ENCODE data around the gene THBS1.

The THBS1 gene

GRCh38 chr15:39602143-39602542 lies 21.3 kb downstream of the THBS1 start:
- peak; percentile 26 for DNase-seq (ENCODE audit: low read depth, low spot score)

- no peak for DNase-seq (ENCODE audit: low read depth, low spot score)
Measured at GRCh38 chr15:39605146-39605545, 24.3 kb downstream of the THBS1 start.

- DNase-seq (ENCODE audit: low read depth, low spot score) = no peak
Measured at GRCh38 chr15:39608185-39609139, 27.6 kb downstream of the THBS1 start.

- no peak for DNase-seq (ENCODE audit: low read depth, low spot score)
Measured at GRCh38 chr15:39609166-39609916, 28.5 kb downstream of the THBS1 start.

GRCh38 chr15:39610665-39611064 lies 29.8 kb downstream of the THBS1 start:
- no peak for DNase-seq (ENCODE audit: low read depth, low spot score)

- no peak for DNase-seq (ENCODE audit: low read depth, low spot score)
Measured at GRCh38 chr15:39613271-39613670, 32.4 kb downstream of the THBS1 start.

- DNase-seq (ENCODE audit: low read depth, low spot score) = no peak
Measured at GRCh38 chr15:39613861-39614260, 33.0 kb downstream of the THBS1 start.

- DNase-seq (ENCODE audit: low read depth, low spot score) = no peak
Measured at GRCh38 chr15:39616731-39617455, 36.0 kb downstream of the THBS1 start.

GRCh38 chr15:39618063-39618823 lies 37.4 kb downstream of the THBS1 start:
- no peak for DNase-seq (ENCODE audit: low read depth, low spot score)

GRCh38 chr15:39621210-39621609 lies 40.3 kb downstream of the THBS1 start:
- DNase-seq (ENCODE audit: low read depth, low spot score) = no peak

GRCh38 chr15:39621976-39622375 lies 41.1 kb downstream of the THBS1 start:
- DNase-seq (ENCODE audit: low read depth, low spot score) = no peak

GRCh38 chr15:39622660-39623516 lies 42.0 kb downstream of the THBS1 start:
- DNase-seq (ENCODE audit: low read depth, low spot score) = no peak

GRCh38 chr15:39623529-39623931 lies 42.7 kb downstream of the THBS1 start:
- no peak for DNase-seq (ENCODE audit: low read depth, low spot score)

GRCh38 chr15:39624806-39625205 lies 43.9 kb downstream of the THBS1 start:
- DNase-seq (ENCODE audit: low read depth, low spot score) = no peak

GRCh38 chr15:39625451-39625850 lies 44.6 kb downstream of the THBS1 start:
- DNase-seq (ENCODE audit: low read depth, low spot score) = no peak

GRCh38 chr15:39625856-39626255 lies 45.0 kb downstream of the THBS1 start:
- no peak for DNase-seq (ENCODE audit: low read depth, low spot score)

- DNase-seq (ENCODE audit: low read depth, low spot score) = no peak
Measured at GRCh38 chr15:39627451-39628143, 46.7 kb downstream of the THBS1 start.

GRCh38 chr15:39628144-39628508 lies 47.2 kb downstream of the THBS1 start:
- DNase-seq (ENCODE audit: low read depth, low spot score) = no peak

GRCh38 chr15:39628546-39629257 lies 47.8 kb downstream of the THBS1 start:
- no peak for DNase-seq (ENCODE audit: low read depth, low spot score)

Measured in ELF-1 (cell line).